VCaP (cell line): ENCODE results near the gene WIPF3.

Experiments used
- H3K27ac ChIP-seq: fragments of 450-650 bp; 2 replicates; pipeline ENCODE4 v1.5.1; 2017
- CTCF ChIP-seq: fragments of 450-650 bp; conservative IDR thresholded peaks from 2 replicates; pipeline ENCODE4 v1.5.1; 2017; ENCODE audit warnings: mild to moderate bottlenecking, moderate library complexity

Gene WIPF3

GRCh38 chr7:29810297-29810696 is 4.0 kb downstream of the WIPF3 start:
- TF ChIP-seq CTCF: no peak
- no peak overlapping the region for H3K27ac ChIP-seq

- TF ChIP-seq CTCF: no peak
- H3K27ac ChIP-seq: no peak overlapping the region
These were observed 4.6 kb downstream of the WIPF3 start for GRCh38 chr7:29810813-29811482.

- H3K27ac ChIP-seq: no peak overlapping the region
- no peak for TF ChIP-seq CTCF
These were observed 5.3 kb downstream of the WIPF3 start for GRCh38 chr7:29811586-29811985.

GRCh38 chr7:29812185-29812876 is 6.0 kb downstream of the WIPF3 start:
- H3K27ac ChIP-seq: no peak overlapping the region
- TF ChIP-seq CTCF: no peak

- TF ChIP-seq CTCF: no peak
- H3K27ac ChIP-seq: no peak overlapping the region
These were observed 9.1 kb downstream of the WIPF3 start for GRCh38 chr7:29815181-29816105.

GRCh38 chr7:29818308-29818707 is 12.0 kb downstream of the WIPF3 start:
- no peak for TF ChIP-seq CTCF
- H3K27ac ChIP-seq: no peak overlapping the region
